ENCODE results near the gene SYCP2L.

DNA sequence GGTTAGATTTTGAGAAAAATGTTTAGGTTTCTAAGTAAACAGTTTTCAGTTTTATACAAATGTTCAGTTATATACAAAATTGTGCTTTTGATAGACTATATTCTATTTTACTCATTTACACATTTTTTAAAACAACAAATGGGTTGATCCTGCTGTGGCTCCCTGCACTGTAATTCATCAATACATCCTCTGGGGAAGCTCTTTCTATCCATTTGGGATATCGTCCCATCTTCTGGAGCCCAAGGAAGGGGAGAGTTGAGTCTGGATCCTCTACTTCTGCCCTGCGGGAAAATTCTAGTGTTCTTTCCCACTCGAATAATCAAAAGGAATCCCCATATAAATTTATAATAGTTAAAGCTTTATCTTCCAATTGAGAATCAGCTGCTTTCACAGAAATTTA, 75.0 kb downstream of the SYCP2L start:
- TF ChIP-seq POLR2AphosphoS5 (IDR thresholded peaks at IDR 0.05) (no peak), POLR2A (IDR thresholded peaks at IDR 0.05; ENCODE audit: low read depth) (no peak)
- TF ChIP-seq, protein P1, sequence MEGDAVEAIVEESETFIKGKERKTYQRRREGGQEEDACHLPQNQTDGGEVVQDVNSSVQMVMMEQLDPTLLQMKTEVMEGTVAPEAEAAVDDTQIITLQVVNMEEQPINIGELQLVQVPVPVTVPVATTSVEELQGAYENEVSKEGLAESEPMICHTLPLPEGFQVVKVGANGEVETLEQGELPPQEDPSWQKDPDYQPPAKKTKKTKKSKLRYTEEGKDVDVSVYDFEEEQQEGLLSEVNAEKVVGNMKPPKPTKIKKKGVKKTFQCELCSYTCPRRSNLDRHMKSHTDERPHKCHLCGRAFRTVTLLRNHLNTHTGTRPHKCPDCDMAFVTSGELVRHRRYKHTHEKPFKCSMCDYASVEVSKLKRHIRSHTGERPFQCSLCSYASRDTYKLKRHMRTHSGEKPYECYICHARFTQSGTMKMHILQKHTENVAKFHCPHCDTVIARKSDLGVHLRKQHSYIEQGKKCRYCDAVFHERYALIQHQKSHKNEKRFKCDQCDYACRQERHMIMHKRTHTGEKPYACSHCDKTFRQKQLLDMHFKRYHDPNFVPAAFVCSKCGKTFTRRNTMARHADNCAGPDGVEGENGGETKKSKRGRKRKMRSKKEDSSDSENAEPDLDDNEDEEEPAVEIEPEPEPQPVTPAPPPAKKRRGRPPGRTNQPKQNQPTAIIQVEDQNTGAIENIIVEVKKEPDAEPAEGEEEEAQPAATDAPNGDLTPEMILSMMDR (IDR thresholded peaks at IDR 0.05) = no peak
